ENCODE data around the gene C17orf113.

The C17orf113 gene

GRCh38 chr17:42071810-42072209 lies 21.4 kb upstream of the C17orf113 start:
- in situ Hi-C loops (cut with HindIII; ENCODE audit: low sequenced_read_pairs): no loop called here
- no peak for DNase-seq (ENCODE audit: low read depth)
- TF ChIP-seq CTCF (IDR thresholded peaks at IDR 0.05; ENCODE audit: low read depth, low read length, missing control alignments): no peak
- no peak overlapping the region for H3K4me3 ChIP-seq (ENCODE audit: low read depth, low read length)

GRCh38 chr17:42068979-42069378 lies 18.6 kb upstream of the C17orf113 start:
- no peak overlapping the region for H3K4me3 ChIP-seq (ENCODE audit: low read depth, low read length)
- in situ Hi-C loops (cut with HindIII; ENCODE audit: low sequenced_read_pairs): no loop called here
- DNase-seq (ENCODE audit: low read depth): no peak
- no peak for TF ChIP-seq CTCF (IDR thresholded peaks at IDR 0.05; ENCODE audit: low read depth, low read length, missing control alignments)

GRCh38 chr17:42067371-42068091 lies 17.1 kb upstream of the C17orf113 start:
- in situ Hi-C loops (cut with HindIII; ENCODE audit: low sequenced_read_pairs): no loop called here
- TF ChIP-seq CTCF (IDR thresholded peaks at IDR 0.05; ENCODE audit: low read depth, low read length, missing control alignments): peak; percentile 89
- DNase-seq (ENCODE audit: low read depth): peak; percentile 9
- no peak overlapping the region for H3K4me3 ChIP-seq (ENCODE audit: low read depth, low read length)

GRCh38 chr17:42065201-42065600 lies 14.8 kb upstream of the C17orf113 start:
- no peak for TF ChIP-seq CTCF (IDR thresholded peaks at IDR 0.05; ENCODE audit: low read depth, low read length, missing control alignments)
- H3K4me3 ChIP-seq (ENCODE audit: low read depth, low read length): no peak overlapping the region
- no peak for DNase-seq (ENCODE audit: low read depth)
- in situ Hi-C loops (cut with HindIII; ENCODE audit: low sequenced_read_pairs): no loop called here

- no peak for DNase-seq (ENCODE audit: low read depth)
- no peak for TF ChIP-seq CTCF (IDR thresholded peaks at IDR 0.05; ENCODE audit: low read depth, low read length, missing control alignments)
- no peak overlapping the region for H3K4me3 ChIP-seq (ENCODE audit: low read depth, low read length)
- in situ Hi-C loops (cut with HindIII; ENCODE audit: low sequenced_read_pairs): no loop called here
These were observed 12.3 kb upstream of the C17orf113 start for GRCh38 chr17:42062681-42063080.

GRCh38 chr17:42061646-42062487 lies 11.5 kb upstream of the C17orf113 start:
- in situ Hi-C loops (cut with HindIII; ENCODE audit: low sequenced_read_pairs): no loop called here
- TF ChIP-seq CTCF (IDR thresholded peaks at IDR 0.05; ENCODE audit: low read depth, low read length, missing control alignments): no peak

More at GRCh38 chr17:42061646-42062487, 11.5 kb upstream of the C17orf113 start:
- no peak for DNase-seq (ENCODE audit: low read depth)
- H3K4me3 ChIP-seq (ENCODE audit: low read depth, low read length): no peak overlapping the region

Measured in astrocyte of the cerebellum (primary cell).